GM21360 (cell line): Measurements from ENCODE around the gene ZFP42.
"Not testable (repeated sequence)": the region's sequence is repeated elsewhere in the genome, so short reads cannot be mapped to it uniquely, and the experiment has no call there.

Experiments used
- ATAC-seq: cut with Tn5 transposase; IDR thresholded peaks from one replicate; pipeline ENCODE4 v1.9.1; 2021; ENCODE audit warnings: mild to moderate bottlenecking, moderate library complexity; ENCODE audit not compliant: unreplicated experiment

ZFP42 gene

GRCh38 chr4:188018262-188018661, 22.7 kb downstream of the ZFP42 start:
- no peak for ATAC-seq

GRCh38 chr4:188021548-188022249, 26.1 kb downstream of the ZFP42 start:
- ATAC-seq, result no peak

- ATAC-seq, result no peak
These were observed 28.1 kb downstream of the ZFP42 start for GRCh38 chr4:188023682-188024081.

DNA sequence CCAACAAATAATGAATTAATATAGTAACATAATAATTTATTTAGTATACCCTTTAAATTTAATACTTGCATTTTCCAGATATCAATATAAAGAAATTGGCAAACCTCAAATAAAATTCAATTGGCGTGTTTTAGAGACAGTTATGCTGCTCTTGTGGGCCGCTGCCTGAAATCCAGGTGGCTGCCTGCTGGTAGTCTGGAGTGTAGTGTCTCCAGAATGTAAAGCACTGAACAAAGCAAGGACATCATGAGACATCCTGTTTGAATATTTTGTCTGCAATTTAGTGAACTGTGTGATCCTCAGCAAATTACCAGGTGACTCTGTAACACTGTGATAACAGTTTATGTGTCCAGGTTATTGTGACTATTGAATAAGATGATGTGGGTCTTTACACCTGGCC, 29.9 kb downstream of the ZFP42 start:
- no peak for ATAC-seq

DNA sequence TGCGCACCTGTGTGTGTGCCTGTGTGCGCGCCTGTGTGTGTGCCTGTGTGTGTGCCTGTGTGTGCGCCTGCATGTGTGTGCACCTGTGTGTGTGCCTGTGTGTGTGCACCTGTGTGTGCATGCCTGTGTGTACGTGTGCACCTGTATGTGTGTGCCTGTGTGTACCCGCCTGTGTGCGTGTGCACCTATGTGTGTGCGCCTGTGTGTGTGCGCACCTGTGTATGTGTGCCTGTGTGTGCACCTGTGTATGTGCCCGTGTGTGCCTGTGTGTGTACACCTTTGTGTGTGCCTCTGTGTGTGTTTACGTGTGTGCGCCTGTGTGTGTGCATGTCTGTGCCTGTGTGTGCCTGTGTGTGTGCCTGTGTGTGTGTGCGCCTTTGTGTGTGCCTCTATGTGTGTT, 33.5 kb downstream of the ZFP42 start:
- no peak for ATAC-seq

GRCh38 chr4:188030401-188030800, 34.8 kb downstream of the ZFP42 start:
- no peak for ATAC-seq

GRCh38 chr4:188031751-188032150, 36.2 kb downstream of the ZFP42 start:
- no peak for ATAC-seq

DNA sequence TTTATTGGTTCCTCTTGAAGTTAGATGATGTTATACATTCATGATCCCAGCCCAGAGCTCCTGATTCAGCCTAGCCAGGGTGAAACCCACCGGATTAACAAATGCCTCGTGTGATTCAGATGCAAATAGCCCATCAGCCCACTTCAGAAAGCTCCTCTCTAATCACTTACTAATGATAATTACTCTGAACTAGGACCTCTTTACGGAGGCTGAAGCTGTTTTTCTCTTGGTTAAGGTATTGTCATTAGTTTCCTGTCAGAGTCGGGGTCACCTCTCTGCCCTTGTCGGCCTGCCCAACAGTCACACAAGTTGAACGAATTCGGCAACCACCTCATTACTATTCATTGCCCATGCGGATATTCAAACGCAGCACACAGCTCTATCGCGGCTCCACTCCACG, 36.6 kb downstream of the ZFP42 start:
- no peak for ATAC-seq

GRCh38 chr4:188032583-188032982, 37.0 kb downstream of the ZFP42 start:
- no peak for ATAC-seq

DNA sequence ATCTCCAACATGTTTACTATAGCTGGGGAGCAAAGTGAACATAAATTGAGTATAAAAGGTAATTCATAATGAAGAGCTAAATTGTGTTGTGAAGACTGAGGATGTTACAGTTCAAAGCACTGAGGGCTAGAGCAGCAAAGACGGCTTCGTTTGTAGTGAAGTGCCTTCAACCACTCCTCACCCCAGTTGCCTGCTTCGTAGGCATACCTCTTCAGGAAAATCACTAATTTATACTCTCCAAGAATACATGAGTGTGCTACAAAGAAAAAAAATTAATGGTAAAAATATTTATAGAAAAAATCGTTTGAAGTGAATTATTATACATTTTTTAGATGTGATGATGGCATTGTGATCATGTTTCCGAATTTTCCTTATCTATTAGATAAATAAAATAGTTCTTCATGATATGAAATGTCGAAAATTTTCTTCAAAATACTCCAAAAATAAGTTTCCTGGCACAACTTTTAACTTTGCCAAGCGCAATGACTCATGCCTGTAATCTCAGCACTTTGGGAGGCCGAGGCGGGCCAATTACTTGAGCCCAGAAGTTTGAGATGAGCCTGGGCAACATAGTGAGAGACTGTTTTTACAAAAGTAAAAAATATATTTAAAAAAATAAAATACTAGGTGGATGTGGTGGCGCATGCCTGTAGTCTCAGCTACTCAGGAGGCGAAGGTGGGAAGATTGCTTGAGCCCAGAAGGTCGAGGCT, 41.6 kb downstream of the ZFP42 start:
- ATAC-seq, result no peak

- ATAC-seq, result no peak
These were observed 46.1 kb downstream of the ZFP42 start for GRCh38 chr4:188041721-188042120.

DNA sequence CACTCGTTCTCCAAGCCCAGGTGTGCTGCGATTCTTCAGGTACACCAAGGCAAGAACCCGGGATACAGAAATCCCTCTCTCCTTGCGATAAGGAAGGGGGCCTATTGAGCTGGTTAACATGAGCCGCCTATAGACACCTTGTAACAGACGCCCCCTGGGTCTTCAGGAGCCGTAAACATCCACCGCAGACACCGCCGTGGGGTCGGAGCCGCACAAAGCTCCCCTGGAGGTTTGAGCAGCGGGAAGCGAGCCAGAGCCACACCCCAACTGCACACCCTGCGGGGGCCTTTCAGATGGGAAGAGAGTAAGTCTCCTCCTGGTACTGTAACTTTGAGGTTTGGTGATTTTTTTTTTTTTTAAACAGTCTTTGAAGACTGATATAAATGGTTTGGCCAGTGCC, 46.6 kb downstream of the ZFP42 start:
- ATAC-seq, result no peak

DNA sequence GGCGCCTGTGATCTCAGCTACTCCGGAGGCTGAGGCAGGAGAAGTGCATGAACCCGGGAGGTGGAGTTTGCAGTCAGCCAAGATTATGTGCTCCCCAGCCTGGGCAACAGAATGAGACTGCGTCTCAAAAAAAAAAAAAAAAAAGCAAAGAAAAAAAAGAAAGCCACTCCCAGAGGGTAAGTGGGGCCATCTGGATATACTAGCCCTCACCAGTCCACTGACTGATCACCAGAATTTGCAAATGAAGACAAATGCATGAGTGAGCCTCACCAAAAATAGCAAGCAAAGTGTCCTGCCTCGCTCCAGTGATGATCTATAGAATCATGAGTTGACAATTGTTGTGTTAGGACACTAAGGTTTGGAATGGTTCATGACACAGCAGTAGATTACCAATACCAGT, 47.6 kb downstream of the ZFP42 start:
- ATAC-seq, result no peak

- not testable (repeated sequence) for ATAC-seq
These were observed 49.9 kb downstream of the ZFP42 start for GRCh38 chr4:188045461-188045860.

DNA sequence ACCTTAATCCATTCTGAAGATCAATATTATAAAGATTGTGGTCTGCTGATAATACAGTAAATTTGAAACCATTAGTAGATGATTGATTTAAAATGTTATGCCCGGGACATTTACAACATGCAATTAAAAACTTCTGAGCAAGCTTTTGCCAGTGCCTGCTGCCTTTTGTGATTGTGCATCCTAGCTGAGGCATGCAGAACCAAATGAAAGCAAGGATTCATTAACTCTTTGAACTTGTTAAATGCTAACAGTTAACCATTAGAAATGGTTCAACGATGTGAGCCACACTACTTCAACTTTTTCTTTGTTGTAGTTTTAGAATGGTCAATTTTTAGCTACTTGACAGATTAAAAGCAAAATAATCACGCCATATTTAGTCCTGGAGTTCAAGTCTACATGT, 51.1 kb downstream of the ZFP42 start:
- ATAC-seq, result no peak

GRCh38 chr4:188053302-188053701, 57.7 kb downstream of the ZFP42 start:
- ATAC-seq, result no peak
